CD1c-positive myeloid dendritic cell (primary cell): Measurements from ENCODE around the gene ERAP2.
A peak's percentile ranks its signal among the peaks of the same experiment; 100 is the strongest.
"Not testable (repeated sequence)": the region's sequence is repeated elsewhere in the genome, so short reads cannot be mapped to it uniquely, and the experiment has no call there.

Experiments
- DNase-seq: peaks from one replicate; pipeline ENCODE4 v3.0.0-alpha.2; 2016; ENCODE audit errors: extremely low spot score

Gene ERAP2

DNA sequence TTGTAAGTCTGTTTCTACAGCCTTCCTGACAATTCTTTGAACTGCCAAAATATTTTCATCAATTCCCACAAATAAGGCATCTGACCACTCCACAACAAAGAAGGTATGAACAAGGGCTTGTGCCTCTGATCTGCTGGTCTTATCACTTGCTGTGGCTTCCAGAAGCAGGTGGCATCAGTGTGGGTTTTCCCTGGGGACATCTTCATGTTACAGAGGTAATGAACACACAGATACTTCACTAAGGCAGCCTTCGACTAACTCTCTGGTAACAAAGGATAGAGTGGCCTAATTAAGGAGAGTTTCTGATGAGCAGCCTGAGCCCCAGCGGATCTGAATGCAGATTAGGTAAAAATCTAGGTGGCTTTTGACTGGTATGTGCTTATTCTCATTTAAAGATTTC, 15.2 kb upstream of the ERAP2 start:
- DNase-seq: no peak

- no peak for DNase-seq
These were observed 13.2 kb upstream of the ERAP2 start for GRCh38 chr5:96863114-96863513.

- no peak for DNase-seq
These were observed 12.2 kb upstream of the ERAP2 start for GRCh38 chr5:96863949-96864584.

- DNase-seq: no peak
These were observed 11.3 kb upstream of the ERAP2 start for GRCh38 chr5:96864922-96865530.

GRCh38 chr5:96868603-96869371, 7.5 kb upstream of the ERAP2 start:
- peak; percentile 64 for DNase-seq

- no peak for DNase-seq
These were observed 7.0 kb upstream of the ERAP2 start for GRCh38 chr5:96869372-96869641.

- no peak for DNase-seq
These were observed 5.9 kb upstream of the ERAP2 start for GRCh38 chr5:96870094-96871026.

DNA sequence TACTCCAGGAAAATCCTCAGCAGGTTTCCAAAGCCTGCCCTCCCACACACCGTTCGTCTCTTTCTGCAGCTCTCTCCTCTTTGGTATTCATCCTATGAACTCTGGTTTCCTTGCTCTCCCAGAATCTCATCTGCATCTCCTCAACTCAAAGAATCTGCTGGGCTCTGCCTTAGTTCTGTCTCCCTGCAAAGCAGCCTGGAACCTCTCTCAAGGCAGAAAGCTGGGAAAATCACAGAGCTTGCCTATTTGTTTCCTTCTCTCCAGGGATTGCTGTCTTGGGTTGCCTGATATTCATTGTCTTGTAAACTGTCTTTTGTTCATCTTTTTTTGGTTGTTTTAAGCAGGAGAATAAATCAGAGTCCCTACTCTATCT, 5.3 kb upstream of the ERAP2 start:
- DNase-seq: no peak

GRCh38 chr5:96871686-96872085, 4.6 kb upstream of the ERAP2 start:
- DNase-seq: no peak

DNA sequence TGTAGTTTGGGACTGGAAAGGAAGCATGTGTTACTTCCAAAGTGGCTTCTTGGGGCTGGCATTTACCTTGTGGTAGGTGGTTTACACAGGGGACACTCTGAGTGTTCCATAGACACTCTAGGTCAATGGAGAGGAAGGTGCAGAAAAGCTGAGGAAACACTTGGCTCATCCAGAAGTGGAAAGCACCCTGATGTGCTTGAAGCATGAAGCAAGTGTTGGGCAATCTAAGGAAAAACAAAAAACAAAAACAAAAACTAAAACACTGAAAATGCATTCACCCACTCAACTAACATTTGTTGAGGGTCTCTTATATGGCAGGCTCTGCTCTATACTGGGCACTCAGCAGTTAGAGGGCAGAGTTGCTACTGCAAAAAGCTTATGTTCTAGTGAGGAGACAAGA, 2.9 kb upstream of the ERAP2 start:
- no peak for DNase-seq

DNA sequence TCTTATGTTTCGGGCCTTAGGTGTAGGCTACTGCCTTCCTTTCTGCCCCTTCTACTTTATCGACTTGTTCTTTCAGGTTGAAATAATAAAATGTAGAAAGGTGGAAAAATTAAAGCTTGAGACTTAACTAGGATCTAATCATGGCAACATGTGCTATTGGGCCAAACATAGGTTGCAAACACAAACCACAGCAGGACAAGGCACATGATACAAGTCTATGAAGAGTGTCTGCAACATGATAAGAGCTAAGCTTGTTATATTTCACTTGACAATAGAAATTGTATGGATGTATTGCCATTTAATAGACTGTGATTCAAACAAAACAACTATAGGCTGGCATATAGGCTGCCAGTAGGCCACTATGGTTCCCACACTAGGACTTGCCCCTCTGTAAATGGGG, 1.7 kb upstream of the ERAP2 start:
- DNase-seq: no peak

DNA sequence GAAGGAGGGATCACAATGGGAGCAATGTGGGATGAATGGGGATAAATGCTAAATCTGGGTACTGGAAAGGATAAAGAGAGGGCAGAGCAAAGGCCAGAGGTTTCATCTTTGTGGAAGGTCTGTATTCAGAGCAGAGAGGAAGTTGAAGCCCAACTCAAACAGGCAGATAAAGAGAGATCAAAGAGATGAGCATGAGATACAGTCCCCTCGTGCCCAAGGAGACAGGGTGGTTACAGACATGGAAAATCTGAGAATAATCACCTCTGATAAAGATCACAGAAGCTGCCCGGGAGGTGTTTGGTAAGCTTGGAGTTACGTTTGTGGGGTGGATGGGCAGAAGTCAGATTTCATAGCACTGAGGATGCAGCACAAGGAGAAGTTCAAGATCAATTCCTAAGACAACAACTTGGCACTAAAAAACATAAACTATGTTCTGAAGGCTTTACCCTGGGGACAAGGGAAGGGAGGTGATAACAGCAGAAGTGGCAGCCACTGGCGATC, 459 bp upstream of the ERAP2 start:
- peak; percentile 21 for DNase-seq

- DNase-seq: not testable (repeated sequence)
These were observed 723 bp downstream of the ERAP2 start for GRCh38 chr5:96876977-96877469.

GRCh38 chr5:96879665-96880064, 3.4 kb downstream of the ERAP2 start:
- peak; percentile 44 for DNase-seq

DNA sequence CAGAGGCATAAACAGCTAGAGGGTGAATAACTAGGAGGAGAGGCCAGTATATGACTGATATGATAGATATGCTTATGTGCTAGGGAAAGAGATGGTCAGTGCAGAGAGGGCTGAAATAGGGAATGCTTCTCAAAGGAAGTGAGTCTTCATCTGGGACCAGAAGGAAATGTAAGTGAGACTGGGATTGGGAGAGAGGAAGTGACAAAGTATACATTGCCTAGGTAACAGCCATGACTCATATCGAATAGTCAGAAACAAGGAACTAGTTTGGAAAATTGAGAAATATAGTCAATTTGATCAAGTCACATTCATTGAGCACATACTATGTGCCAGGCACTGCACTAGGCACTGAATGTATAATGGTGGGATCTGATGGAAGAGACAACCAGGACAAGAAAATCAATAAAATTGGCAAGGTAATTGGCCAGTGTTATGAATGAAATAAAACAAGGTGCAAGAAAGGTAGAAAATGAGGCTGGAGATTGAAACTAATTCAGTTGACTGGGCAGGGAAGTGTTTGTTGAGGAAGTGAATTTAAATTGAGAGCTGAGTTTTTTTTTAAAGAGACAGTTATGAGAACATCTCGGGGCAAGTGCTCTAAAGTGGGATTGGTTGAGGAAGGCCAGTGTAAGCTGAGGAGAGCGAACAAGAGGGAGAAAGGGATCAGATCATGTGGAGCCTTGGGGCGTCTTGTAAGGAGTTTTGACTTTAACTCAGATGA, 4.3 kb downstream of the ERAP2 start:
- DNase-seq: peak; percentile 83

- peak; percentile 53 for DNase-seq
These were observed 5.3 kb downstream of the ERAP2 start for GRCh38 chr5:96881511-96882115.

DNA sequence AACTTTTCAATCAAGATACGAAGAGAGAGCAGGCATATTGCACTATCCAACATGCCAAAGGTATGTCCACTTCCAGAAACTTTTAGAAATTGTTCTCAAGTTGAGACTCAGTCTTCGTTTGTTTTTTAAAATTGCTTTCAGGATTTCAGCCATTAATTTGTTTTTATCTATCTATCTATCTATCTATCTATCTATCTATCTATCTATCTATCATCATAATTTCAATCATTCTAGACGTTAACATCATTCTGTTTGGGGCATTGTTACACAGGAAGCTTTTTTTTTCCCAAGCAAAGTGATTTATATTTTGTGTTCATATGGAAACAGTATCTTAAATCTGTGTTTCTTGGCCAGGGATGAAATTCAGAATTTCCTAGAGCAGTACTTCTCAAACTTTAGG, 7.6 kb downstream of the ERAP2 start:
- no peak for DNase-seq

- DNase-seq: no peak
These were observed 8.7 kb downstream of the ERAP2 start for GRCh38 chr5:96884995-96885394.

DNA sequence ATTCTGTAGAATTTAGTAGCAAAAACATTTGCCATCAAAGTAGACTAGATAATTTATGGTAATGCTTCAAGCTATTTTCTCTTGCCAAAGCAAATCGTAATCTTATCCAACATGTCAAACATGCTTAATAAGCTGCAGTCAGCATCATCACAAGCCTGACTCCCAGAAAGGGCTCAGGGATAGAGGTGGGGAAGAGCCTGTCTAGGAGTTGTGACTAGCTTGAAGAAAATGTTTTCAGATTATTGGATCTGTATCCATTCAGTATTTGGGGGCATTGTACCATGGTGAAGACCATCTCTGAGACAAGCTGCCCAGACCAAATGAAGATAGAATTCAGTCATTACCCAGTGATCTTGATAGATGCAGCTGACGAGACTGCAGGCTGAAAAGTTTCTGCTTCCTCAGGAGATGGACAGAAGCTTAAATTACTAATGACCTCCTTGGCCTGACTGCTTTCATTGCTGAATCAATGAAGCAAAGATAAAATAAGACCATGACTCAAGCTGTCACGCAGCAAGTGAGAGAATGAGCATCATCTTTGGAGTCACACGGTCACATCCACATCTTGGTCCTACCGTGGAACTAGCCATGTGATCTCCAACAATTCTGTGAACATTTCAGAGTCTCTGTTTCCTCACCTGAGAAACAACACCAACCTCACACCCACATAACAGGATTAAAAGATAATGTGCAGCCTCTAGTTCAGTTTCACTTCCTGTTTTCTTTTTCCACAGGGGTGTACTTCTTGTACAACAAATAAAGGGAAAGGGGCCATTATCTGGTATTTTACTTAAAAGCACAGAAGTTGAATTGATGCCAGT, 9.4 kb downstream of the ERAP2 start:
- peak; percentile 71 for DNase-seq

DNA sequence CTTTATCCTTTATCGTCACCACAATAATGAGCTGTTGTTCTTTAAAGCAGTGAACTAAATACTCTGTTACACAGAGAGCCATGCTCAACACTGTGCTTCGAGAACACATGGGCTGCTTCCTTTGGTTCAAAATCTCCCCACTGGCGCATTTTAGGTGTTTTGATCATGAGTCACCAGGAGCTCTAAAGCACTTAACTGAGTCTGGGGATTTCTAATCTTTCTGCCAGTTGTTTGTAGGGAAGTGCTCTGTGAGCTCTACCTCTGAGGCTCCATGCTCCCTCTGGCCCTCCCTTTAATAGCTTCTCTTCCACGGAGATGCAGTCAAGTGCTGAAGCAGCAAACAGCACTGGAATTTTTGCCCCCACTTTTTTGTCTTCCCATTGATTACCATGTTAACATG, 17.0 kb downstream of the ERAP2 start:
- DNase-seq: no peak
